HUDEP-2 (cell line): ENCODE results near the gene B4GALNT2.
"Not testable (repeated sequence)": the region's sequence is repeated elsewhere in the genome, so short reads cannot be mapped to it uniquely, and the experiment has no call there.

ENCODE experiments used
- DNase-seq, 76 experiments: peaks; one replicate each; lab custom pipeline; 2025; ENCODE audit not compliant: unreplicated experiment in 76 of 76; lab: John Stamatoyannopoulos, UW

B4GALNT2 gene, protein sequence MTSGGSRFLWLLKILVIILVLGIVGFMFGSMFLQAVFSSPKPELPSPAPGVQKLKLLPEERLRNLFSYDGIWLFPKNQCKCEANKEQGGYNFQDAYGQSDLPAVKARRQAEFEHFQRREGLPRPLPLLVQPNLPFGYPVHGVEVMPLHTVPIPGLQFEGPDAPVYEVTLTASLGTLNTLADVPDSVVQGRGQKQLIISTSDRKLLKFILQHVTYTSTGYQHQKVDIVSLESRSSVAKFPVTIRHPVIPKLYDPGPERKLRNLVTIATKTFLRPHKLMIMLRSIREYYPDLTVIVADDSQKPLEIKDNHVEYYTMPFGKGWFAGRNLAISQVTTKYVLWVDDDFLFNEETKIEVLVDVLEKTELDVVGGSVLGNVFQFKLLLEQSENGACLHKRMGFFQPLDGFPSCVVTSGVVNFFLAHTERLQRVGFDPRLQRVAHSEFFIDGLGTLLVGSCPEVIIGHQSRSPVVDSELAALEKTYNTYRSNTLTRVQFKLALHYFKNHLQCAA

DNA sequence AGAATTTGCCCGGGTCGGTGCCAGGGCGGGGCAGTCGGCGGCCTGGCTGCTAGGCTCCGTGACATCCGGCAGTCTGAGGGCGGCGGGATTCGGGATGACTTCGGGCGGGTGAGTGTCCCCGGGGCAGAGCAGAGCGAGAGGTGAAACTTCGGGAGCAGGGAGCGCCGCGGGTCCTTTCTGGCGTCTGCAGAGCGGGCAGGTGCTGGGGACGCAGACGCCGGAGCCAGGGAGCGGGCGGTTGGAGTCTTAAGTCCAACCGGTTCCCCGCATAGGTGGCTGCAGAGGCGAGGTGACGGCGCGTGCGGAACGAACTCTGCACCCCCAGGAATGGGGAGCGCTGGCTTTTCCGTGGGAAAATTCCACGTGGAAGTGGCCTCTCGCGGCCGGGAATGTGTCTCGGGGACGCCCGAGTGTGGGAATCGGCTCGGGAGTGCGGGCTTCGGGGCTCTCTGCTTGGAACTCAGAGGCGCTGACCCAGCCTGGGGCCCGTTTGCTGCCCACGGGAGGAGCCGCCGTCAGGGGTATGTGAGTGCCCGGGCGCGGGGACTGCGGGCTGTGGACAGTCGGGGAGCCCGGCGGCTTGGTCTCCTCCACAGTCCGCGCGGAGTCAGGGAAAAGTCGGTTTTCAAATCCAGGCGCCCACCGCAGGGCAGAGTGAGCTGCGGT is at the start of gene B4GALNT2:
TSS of gene B4GALNT2 (plus strand) at position 71 of the 666 bp plus-strand sequence. CDS start at position 95, 24 bp downstream.
- DNase-seq, result no peak

DNA sequence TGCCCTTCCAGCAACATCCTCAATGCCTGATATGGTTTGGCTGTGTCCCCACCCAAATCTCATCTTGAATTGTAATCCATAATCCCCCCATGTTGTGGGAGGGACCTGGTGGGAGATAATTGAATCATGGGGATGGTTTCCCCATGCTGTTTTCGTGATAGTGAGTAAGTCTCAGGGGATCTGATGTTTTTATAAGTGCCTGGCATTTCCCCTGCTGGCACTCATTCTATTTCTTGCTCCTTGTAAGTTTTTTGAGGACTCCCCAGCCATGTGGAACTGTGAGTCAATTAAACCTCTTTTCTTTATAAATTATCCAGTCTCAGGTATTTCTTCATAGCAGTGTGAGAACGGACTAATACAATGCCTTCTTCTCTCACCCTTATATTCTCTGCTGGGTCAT is 47.5 kb upstream of the B4GALNT2 start:
- not testable (repeated sequence) for DNase-seq

DNA sequence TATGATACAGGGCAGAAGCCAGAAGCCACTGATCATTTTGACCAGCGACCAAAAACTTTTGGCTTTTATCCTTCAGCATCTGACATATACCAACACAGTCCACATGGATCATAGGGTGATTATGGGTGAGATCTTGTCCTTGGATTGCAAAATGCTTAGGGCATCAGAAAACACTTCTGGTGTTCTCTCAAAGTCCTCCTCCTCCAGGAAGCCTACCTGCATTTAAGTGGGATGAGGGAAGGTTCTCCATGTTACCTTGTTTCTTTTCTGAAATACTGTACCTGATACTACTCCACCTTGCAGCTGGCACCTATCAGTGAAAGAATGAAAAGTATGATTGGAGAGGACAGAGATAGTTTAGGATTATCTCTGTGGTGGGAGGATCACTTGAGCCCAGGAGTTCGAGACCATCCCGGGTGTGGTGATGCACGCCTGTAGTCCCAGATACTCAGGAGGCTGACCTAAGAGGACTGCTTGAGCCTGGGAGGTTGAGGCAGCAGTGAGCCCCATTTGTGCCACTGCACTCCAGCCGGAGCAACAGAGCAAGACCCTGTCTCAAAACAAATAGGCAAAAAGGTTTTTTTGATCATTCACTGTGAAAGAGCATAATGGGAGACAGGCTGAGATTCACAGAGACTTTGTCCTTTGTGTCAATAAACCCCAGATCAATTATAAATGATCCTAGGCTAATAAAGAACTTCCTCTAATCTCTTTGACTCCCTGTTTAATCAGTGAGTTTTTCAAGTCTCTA is 46.8 kb upstream of the B4GALNT2 start:
- DNase-seq, result no peak

DNA sequence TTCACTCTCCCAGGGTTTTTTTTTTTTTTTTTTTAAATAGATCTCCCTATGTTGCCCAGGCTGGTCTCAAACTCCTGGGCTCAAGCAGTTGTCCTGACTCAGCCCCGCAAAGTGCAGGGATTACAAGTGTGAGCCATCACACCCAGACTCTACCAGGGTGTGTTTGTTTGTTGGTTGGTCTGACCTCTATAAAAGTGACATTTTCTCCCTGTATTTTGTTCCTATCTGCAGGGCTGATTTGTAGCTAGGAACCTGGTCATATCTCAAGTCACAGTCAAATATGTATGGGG is 46.3 kb upstream of the B4GALNT2 start:
- no peak for DNase-seq

DNA sequence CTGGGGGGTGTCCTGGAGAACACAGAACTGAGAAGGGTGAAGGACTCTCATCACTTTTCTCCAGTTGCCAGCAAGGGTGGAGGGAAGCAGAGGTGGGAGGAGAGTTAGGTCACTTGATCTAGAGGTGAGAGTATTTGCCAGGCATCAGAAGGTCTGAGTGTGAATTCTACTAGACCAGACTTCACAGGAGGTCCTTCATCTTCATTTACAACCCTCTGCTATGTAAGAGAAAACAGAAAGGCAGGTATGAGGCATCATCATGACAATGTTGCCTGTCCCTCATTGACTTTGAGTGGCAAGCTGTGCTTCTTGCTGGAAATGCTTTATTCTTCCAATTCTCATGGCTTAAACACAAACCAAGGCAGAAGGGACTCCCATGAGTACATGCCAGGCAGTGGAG is 45.9 kb upstream of the B4GALNT2 start:
- DNase-seq, result no peak

DNA sequence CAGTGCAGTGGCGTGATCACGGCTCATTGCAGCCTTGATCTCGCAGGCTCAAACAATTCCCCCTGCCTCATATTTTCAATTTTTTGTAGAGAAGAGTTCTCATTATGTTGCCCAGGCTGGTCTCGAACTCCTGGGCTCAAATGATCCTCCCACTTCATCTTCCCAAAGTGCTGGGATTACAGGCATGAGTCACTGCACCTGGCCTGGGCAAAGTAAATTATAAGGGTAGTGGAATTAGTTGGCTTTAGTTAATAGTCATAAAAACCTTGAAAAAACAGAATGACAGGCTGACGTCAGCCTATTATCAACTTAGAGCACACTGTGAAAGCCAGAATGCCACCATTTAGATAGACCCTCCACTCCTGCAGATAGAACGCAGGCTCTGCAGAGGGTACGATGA is 43.5 kb upstream of the B4GALNT2 start:
- DNase-seq, result no peak

DNA sequence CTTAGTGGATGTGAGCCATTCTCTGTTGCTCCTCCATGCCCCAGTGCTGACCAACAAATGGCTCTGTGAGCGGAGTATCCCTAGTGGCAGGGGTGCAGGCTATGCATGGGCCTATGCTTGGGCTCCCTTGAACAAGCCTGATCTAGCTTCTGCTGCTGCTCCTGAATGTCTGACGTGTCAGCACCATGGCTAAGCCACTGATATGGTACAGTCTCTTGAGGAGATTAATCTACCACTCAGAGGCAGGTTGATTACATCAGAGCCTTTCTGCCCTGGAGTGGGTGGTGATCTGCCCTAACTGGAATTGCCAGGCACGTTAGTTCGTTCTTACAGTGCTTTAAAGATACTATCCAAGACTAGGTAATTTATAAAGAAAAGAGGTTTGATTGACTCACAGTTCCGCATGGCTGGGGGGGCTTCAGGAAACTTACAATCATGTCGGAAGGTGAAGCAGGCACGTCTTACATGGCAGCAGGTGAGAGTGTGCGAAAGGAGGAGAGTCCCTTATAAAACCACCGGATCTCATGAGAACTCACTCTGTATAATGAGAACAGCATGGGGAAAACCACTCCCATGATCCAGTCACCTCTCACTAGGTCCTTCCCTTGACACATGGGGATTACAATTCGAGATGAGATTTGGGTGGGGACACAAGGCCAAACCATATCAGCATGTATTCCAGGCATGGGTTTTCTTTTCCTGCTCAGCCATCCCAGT is 41.5 kb upstream of the B4GALNT2 start:
- DNase-seq, result no peak

DNA sequence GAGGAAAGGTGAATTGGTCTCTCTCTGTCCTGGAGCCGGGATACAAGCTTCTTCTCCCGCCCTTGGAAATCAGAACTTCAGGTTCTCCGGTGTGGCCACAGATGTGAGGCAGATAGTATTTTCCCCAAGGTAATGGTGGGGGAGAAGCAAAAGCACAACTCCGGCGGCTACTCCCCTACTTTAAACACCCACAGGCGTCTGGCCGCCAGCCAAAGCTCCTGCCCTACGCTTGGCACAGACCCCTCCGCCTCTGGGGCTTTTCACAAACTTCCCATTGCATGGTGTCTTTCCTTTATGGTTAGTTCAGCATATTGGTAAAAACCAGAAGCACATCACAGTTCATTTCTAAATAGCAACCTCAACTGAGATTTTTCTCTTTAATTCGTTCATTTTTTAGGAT is 39.4 kb upstream of the B4GALNT2 start:
- no peak for DNase-seq

DNA sequence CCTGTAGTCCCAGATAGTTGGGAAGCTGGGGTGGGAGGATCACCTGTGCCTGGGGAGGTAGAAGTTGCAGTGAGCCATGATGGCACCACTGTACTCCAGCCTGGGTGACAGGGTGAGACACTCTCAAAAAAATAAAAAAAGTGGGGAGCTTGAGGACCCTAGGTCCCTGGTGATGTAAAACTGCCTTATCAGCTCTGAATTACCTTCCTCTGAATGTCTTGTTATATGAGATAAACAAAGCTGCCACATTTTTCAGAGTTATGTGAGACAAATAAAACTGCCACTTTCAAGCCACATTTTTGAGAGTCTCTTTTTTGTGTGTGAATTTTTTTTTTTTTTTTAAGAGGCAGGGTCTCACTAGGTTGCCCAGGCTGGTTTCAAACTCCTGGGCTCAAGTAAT is 32.0 kb upstream of the B4GALNT2 start:
- DNase-seq, result no peak

DNA sequence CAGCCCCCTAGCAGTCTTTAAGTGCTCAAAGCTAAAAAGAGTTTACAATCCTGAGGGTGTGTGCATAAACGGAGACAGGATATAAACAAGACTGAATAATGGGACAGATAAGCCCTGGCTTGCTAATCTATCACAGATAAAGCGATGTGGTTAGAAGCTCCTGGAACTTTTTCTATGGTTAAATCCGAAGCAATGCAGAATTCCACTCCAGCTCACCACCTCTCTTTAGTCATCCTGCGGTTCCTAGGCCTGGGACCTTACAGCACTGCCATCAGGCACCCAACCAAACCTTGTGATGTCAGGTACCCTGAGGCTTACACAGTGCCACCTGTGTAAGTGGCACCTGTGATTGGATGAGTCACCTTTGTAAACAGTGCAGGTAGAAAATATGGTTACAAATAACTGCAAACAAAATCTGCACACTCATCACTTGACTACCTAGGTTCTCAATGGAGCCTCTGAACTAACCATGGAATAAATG is 31.5 kb upstream of the B4GALNT2 start:
- no peak for DNase-seq

DNA sequence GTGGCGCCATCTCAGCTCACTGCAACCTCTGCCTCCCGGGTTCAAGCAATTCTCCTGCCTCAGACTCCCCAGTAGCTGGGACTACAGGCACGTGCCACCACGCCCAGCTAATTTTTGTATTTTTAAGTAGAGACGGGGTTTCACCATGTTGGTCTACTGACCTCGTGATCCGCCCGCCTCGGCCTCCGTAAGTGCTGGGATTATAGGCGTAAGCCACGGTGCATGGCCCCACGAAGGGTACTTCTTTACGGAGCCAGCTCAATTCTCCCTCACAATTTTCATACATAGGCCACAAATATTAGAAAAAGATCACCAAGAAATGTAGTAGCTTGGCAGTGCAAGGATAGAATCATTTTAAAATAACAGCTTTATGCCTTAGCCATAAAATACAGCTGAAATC is 29.2 kb upstream of the B4GALNT2 start:
- not testable (repeated sequence) for DNase-seq

DNA sequence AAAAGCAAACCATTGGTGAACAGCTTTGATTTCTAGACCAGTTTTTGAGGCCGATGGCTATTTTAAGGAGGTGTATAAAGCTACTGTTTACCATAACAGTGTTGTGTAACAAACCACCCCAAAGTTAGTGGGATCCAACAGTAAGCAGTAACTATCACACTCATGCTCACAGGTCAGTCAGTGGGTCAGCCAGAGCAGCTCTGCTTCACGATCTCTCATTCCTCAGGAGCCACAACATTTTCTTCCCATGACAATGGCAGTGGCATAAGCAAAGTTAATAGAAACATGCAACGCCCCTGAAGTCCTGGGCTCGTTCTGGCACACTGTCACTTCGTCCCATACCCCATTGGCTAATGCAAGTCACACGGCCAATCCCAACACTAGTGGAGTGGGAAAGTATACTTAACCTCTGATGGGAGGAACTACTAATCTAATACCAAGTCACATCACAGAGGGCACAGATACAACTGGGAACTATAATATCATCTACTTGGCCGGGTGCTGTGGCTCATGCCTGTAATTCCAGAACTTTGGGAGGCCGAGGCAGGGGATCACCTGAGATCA is 28.0 kb upstream of the B4GALNT2 start:
- no peak for DNase-seq

DNA sequence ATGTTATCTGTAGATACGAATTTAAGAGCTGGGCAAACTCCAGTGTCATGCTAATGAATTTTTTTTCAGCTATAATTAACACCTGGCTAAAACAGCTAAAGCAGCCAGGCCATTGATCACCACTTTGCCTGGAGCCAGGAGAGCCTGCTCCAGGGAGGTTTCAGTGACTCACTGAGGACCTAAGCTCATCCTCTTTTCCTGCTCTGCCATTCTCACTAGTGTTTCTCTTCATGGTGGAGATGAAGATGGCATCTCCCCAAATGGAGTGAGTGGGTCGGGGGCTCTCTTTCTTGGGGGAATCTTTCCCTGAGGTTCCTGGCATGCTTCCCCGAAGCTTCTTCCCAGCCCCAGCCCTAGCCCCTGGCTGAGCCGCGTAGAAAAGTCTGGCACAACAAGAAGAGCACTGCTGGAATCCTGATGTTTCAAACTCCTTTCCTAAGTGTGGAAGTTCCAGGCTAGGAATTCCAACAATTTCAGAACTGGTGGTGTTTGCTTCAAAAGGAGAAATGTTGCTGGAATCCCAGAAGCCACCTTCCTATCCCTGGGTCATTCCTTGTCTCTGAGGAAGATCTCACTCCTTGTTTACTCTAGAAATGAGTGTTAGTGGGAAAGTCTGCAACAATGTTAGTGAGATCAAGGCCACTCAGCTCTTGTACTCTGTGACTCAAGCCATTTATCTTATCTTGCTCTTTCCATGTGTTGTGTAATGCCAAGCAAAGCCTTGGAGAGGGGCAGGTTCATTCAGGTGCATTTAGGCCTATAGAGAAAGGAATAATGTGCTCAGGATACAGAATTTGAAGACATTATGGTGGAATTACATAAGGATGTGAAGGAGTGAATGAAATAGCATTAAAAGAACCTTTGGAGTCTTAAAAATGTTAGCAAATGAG is 26.0 kb upstream of the B4GALNT2 start:
- DNase-seq, result no peak

DNA sequence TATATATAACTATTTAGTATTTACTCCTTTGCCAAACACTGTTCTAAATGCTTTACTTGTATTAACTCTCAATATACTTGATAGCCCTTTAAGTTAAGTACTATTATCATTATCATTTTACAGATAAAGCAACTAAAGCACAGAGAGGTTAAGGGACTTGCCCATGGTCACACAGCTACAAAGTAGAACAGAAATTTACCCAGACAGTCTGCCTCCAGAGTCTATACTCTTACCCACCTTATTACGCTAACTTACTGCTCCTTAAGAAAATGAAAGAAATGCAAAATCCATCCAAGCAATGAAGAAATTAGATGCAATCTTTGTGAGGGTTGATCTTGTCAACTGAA is 25.4 kb upstream of the B4GALNT2 start:
- DNase-seq, result no peak

DNA sequence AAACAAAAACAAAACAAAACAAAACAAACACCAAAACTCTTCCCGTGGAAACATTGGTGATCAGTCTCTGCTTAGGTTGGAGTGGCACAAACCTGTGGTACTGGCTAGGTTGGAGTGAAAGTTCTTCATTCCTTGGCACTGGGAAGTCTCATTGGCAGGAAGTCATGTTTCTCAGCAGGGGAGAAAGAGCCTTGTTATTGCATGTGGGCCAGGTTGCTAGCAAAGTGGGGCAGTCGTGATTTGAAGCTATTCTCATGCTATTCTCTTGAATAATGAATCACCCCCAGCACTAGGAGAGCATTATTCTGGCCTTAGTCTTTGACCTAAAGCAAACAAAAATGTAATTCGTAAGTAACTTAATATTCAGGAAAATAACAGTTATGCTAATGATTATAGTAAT is 24.3 kb upstream of the B4GALNT2 start:
- no peak for DNase-seq

DNA sequence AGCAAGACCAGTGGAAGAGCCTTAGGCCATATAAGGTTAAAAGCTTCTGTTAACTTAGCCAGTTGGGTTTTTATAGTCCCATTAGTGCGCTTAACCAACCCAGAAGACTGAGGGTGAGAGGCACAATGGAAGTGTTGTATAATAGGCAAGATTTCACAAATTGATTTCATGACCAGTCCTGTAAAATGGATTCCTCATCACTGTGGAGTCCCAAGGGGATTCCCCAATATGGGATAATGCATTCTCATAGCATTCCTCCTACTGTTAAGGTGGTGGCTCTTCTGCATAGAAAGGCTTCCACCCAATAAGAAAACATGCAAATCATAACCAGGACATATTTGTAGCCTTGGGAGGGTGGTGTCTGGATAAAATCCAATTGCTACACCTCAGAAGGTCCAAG is 22.1 kb upstream of the B4GALNT2 start:
- no peak for DNase-seq

DNA sequence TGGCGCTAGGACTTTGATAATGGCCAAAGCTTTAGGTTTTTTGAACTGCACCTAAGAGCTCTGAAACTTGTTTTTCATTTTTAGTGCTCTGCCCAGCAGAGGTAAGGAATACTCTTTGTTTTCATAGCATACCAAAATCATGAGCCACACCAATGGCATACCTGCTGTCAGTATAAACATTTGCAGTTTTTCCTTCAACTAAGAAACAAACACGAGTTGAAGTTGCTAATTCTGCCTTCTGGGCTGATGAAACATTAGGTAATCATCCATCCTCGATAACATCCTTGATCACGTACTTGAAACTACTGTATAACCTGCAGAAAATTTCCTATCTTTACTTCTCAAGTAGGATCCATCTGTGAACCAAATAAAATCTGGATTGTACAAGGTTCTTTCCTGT is 20.6 kb upstream of the B4GALNT2 start:
- no peak for DNase-seq

DNA sequence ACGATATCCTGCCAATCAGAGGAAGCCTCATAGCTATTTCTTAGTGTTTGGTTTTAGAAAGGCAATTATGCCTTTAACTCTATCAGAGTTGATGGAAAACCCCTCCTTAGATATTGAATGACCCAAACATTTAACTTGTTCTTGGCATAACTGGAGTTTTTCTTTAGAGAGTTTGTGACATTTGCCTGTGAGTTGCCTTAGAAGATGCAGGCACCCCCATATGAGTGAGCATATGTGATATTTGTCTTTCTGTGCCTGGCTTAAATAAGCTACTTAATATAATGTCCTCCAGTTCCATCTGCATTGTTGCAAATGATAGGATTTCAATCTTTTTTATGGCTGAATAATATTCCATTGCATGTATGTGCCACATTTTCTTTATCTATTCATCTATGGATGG is 19.6 kb upstream of the B4GALNT2 start:
- no peak for DNase-seq

DNA sequence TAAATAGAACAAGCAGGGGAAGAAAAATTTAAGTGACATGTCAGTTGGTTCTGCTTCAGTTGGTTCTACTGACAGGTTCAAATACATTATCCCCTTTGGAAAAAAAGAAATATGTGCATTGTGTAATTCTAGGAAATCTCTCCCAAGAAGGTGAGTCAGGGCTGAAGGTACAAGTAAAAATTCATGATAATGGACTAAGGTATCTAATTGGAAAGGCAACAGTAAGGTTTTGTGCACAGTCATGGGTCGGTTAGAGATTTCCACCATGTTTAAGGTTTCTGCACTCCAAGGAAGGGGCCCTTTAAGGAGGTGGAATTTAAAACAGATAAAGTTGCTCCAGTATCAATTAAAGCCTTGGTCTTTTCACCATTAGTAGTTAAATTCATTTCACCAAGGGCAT is 17.9 kb upstream of the B4GALNT2 start:
- DNase-seq, result no peak
